Measurements from ENCODE around the gene SCNM1.

SCNM1 gene, protein sequence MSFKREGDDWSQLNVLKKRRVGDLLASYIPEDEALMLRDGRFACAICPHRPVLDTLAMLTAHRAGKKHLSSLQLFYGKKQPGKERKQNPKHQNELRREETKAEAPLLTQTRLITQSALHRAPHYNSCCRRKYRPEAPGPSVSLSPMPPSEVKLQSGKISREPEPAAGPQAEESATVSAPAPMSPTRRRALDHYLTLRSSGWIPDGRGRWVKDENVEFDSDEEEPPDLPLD
- total RNA-seq: 24.6 to 28.1 reads per million in 2 donors

DNA sequence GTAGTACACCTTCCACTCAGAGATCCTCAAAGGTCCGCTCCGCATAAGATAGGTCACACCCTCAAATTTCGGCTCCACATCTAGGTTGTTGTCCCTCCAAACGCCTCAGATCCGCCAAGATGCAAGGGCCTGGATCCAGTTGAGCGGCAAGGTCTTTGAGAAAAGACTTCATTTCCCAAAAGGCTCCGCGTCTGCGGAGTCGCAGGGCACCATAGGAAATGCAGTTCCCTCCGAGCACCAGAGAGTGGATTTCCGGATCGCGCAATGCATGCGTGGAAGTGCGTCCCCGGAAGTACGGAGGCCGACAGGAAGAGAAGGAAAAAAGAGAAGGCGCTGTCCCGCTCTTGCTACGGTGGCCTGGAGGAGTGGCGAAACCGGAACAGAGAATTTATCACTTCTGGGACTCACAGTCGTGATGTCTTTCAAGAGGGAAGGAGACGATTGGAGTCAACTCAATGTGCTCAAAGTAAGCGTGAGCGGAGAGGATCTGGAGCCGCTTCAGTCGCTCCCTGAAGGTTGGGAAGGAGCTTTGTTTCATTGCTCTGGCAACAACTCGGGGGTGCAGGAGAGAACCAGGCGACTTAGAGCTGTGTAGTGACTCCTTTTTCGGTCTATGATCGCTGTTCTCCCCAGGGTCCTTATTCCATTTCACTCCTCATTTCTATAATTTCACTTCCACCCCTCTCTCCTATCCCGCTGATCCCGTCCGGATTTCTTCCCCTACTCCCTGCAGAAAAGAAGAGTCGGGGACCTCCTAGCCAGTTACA, at the start of gene SCNM1, which contains the start of gene LYSMD1:
TSS of gene SCNM1 (plus strand) at position 407 of the 767 bp plus-strand sequence. CDS start at position 416, 9 bp downstream.
TSS of gene LYSMD1 (minus strand) at position 165 of the 767 bp plus-strand sequence. CDS start 644 bp downstream, outside the sequence.
- peak; percentile 85 to 100 (median 94) for DNase-seq

DNA sequence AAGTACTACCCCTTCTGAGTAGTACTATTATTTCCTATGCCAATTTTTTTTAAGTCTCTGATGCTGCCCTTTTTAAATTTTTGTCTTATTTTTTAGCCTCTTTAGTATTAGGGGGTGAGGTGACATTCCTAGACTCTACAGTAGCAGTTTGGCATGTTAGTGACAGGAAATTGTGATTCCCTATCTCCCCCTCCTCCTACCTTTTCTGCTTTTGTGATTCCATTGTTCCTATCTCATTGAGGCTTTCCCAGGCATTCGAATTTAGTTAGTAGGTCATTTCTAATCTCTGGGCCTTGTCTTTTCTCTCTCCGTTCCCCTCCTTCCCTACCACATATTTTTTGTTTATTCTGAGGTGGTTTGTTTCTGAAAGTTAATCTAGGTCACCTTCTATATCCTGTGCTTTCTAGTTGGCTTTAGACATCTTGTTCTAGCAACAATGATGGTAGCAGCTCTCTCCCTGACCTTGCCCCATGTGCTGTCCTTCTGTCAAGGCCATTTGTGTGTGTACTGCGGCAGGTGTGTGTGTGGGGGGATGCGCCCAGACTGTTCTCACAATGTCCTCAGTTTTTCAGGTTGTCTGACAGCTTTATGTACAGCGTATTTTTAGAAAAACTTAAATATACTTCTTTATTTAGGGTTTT, 41.1 kb upstream of the SCNM1 start:
- no peak for DNase-seq

DNA sequence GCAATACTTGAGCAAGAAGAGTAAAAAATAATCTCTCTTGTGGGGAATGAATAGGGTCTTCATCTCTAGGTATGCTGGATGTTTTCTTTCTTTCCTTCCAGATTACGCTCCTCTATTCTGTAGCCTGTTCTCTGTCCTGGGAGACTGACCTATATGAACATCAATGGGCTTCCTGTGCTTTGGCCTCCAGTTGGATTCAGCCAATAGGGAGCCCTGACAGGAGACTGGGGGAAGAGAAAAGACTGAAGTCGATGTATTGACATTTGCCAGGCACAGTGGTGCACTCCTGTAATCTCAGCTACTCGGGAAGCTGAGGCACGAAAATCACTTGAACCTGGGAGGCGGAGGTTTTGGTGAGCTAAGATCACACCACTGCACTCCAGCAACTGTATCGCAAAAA, 37.1 kb upstream of the SCNM1 start:
- DNase-seq: no peak

DNA sequence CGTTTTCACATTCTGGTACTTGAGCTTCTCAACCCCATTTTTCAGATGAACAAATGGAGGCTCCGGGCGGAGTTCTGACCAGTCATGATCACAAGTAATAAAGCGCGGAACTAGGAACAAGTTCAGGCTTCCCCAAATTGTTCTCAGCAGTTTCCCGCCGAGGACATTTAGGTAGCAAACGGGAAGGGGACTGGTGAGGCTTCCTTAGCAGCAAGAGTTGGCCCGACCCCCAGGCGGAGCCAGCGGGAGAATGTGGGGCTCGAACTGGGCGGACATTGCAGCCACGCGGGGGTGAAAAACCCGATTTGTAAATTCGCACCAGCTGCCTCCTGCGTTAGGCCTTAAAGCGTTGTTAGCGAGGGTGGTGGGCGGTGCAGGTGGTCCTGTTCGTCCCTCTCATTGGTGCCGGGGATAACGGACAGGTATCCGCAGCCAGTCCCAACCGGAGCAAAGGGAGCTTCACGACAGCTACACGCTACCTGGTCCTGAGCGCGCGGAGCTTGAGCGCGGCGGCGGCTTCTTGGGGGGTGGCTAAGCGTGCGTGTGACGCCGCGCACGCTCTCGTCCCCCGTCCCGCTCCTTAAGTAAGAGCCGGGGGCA, 34.9 kb upstream of the SCNM1 start:
- peak; percentile 39 to 84 (median 56) for DNase-seq

DNA sequence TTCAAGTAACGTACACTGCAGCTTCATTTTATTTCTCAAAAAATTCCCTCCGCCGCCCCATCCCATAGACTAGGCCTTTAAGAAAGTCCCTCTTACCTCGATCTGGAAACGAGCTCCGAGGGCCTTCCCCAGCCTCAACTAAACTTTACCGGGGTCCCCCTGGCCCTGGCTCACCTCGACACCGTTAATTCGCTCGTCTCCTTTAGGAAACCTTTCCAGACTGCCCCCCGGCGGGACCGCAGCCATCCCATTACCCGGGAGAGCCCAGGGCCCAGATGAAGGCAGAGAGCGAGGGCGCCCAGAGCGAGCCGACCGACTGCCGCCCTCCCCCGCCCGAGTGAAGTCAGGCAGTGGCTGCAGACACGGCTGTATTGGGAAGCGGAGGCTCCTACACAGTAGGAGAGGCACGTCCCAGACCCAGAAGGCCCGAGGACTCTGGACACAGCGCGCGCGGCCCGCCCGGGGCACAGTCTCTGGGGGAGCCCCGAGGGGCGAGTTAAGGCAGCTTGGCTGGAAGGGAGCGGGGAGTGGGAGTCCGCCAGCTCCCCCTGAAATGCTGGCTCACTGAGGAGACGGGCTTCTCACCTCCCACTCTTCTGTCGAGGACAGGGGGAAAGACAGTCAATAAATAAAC, 34.1 kb upstream of the SCNM1 start:
- no peak for DNase-seq

DNA sequence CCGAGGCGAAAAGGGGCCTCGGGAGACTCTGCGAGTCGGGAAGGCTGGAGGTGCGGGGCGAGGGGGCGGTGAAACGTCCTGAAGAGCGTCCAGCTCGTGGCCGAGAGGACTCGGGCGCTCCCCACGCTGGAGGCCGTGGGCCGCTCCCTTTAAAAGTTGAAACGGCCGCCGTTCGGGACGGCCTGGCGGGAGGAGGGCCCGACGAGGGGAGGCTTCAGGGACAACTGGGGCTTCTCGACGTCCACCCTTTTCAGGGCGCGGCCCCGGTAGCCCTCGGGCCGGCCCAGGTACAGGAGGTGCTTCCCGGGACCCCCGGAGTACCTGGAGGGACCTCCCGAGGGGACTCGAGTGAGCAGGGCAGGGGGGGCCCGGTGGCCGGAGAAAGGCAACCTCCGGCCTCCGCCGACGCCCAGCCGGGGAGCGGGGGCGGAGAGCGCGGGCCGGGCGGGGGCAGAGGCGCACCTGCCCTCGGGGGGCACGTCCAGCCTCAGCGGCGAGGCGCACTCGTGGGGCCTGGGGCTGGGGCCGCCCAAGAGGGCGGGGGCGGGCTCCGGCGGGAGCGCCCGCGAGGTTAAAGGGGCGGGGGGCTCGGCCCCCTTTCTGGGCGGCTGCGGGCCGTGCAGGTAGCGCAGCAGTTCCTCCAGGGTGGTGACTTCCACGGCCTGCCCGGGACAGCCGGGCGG, 33.5 kb upstream of the SCNM1 start:
- DNase-seq: no peak

DNA sequence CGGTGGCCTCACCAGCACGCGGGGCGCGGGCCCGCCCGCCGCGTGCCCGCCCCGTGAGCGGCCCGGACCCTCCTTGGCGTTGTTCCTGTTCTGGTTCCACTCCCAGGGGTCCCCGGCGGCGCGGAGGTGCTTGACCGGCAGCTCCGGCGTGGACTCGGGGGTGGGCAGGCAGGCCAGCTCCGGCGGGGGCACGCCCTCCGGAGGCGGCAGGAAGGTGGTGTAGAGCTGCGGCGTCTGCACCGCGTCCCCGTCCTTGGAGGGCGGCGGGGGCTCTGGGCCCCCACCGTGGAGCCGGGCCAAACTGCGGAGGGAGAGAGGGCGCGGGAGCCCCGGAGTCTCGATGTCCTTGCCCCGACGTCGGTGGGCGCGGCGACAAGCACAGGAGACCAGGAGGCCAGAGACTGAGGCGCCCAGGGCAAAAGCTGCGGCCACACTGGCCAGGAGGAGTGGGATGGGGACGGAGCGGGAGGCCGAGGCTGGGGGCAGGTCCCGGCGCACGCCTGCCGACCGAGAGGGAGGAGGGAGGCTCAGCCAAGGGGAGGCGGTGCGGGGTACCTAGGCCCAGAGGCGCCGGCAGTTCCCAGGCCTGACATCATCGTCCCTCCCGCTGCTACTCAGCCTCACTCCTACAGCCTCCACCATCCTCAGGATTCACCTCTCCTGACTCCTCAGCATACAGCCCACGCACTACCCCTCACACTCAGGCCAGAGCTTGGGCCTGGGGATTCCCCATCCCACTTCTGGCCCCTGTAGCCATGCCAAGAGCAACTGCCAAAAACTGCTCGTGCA, 32.7 kb upstream of the SCNM1 start:
- DNase-seq: no peak

DNA sequence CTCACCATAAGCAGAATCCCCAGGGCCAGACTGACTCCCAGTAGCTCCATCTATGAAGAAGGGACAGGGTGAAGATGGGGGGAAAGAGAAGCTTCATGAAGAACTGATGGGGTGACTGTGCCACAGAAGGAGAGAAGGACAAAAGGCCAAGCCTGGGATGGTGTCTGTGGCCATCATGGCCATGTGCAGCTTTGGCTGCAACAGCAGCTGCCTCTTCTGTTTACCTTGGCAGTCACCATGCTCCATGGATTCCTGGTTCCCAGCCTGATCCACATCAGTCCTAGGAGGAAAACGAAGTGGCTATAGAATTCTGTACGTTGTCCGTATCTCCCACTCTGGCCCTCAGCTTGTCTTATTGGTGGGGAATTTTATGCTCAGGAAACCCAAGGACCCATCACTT, 31.5 kb upstream of the SCNM1 start:
- DNase-seq: no peak

DNA sequence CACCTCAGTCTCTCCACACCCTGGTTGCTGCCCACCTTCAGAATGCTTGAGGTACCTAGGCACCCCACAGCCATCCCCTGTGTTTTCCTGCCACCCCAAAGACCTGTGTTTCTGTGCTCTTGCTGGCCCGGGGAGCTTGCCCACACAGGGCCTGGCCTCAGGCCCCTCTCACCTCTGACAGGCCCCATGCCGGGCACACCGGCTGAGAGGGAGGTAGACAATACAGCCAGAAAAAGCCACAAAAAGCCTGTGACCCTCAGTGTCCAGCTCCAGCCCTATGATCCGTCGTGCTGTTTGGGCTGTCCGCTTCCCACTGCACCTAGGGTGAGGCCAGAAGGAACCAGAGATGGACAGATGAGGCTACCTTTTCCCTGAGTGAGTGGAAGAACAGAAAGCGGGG, 31.0 kb upstream of the SCNM1 start:
- no peak for DNase-seq

DNA sequence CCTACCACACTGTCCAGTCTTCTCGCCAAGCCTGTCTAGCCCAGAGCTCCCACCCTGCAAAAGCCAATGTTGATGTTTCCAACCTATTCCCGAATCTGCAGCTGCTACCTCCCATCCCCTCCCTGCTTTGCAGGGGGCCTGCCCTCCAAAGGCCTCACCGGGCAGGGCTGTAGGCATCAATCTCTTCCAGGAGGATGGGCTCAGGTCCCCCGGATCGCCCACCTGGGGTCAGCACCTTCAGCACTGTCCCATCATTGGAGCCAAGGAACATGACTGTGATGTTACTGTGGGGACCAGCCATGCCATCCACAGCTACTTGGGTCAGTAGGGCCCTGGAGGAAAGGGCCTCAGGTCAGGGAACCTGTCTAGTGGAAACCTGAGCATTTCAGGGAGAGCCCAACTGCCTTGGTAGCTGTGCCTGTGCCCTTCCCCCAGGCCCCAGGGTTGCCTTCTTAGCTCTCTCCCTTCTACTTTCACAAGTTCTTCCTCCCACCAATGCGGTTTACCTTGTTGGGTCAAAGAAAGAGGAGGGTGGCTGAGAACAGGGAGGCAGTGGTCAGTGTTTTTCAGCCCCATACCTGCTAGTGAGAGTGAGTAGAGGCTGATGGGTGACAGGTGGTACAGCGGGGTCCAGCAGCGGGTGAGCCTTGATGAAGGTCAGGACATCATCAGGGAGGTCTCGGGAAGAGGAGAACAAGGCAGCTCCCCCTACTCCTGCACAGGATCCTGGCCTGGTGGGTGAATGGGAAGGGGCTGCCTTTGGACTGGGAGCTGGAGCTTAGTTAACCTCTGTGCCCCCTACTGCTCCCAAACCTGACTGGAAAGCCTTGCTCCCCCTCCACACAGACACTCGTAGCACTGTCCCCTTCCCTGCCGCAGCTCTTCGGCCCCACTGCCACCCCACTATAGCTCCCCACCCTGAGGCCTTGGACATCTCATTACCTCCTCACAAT, 30.2 kb upstream of the SCNM1 start:
- DNase-seq: no peak

DNA sequence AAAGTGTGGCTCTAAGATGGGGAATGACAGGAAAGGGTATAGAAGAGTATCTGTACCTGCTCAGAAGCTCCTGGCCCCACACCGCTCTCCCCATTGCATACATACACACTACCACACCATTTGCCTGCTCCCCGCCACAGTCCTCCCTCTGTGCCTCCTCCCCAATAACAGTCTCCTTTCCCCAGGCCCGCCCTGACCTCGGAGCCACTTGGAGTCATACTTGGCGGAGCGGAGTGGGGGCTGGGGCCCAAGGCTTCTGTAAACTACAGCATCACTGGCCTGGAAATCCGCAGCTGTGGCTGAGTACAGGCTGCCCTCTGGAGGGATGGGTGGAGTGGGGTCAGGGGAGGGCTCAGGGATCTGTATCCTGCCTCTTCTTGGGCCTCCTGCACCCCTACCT, 28.2 kb upstream of the SCNM1 start:
- DNase-seq: no peak

DNA sequence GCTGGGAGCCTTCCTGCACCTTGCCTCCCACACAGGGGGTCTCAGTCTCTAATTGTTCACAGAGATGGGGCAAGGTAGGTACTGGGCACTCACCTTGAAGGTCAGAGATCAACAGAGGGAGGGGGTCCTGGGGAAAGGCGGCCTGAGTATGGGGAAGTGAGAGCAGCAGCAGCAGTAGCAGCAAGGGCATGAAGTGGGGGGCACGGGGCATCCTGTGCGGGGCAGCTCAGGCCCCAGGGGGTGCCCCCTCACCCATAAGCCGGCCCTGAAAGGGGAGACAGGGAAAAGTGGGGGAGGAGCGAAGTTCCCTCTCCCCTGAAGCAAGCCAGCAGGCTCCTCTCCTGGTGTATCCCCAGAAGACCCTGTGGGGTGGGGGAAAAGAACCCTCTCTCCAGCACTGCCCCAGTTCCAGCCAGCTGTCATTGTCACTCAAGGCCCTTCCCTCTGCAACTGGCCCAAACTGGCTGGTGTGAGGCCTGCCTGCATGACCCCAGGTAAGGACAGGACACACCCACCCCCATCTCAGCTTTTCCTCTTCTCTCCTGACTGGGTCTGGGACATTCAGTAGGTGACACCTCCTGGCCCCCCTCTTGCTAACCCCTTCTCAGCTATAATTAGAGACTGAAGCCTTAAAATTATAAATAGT, 23.4 kb upstream of the SCNM1 start:
- no peak for DNase-seq

DNA sequence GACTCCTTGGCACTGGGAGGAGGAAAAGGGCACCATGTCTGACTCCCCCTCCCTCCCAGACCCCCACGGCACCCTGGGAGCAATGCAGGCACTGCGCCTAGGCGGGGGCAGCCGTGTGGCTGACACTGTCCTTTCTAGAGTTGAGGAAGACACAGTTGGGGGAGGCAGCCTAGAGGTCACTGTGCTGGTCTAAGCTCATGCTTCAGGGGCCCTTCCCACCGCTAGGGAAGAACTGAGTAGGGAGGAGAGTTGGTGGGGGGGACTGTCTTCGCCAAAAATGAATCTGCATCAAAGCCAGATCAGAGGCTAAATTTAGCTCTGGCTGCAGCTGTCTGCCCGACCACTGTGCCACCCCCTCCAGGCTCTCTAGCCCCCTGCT, 22.9 kb upstream of the SCNM1 start:
- DNase-seq: no peak

DNA sequence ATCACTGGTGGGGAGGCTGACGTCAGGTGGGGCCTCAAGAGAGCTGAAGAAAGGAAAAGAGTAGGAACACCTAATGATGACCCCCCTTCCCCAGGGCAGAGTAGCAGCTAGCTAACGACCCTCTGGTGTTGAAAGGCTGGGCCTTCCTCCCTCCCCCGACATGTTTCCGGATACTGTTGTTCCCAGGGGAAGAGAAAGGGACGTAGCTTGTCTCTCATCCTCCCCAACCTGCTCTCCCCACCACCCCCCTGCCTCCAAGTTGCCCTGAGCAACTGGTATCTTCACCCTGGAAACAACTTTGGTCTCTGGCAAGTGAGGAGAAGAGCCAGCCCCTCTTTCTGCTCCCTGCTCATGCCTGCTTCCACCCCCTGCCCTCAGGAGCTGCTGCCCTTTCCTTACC, 22.0 kb upstream of the SCNM1 start:
- no peak for DNase-seq

DNA sequence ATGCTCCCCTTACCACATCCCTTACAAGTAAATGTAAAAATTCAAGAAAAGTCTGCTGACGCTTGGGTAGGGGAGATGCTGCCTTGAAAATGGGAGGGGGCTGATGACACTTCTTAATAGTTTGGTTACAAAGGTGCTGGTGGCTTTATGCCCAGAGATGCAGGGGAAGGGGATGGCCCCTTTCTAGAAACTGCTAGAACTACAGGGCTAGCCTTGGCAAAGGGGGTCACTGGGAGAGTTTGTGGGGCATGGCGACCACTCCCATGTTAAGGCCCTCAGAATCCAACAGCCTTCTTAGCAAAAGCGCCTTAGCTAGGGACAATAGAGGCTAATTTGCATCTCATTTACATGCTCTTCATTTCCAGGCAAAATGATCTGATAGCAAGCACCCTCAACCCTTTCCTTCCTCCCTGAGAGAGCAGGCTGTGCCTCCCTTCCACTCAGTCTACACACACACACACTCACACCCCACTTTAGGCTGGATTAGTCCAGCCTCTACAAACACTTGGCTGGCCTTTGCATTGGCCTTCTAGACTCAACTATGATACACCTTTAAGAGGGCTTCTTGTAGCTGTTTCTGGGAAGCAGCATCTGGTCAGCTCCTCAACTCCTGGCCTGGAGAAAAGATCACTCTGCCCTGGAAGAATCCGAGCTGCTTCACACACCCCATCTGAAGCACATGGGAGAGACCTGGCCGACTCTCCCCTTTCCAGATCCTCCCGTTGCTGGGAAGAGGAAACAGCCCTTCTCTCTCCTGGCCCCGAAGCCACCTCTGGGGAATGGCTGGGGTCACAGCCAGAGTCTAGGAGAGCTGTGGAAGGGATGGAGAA, 21.3 kb upstream of the SCNM1 start:
- DNase-seq: no peak

DNA sequence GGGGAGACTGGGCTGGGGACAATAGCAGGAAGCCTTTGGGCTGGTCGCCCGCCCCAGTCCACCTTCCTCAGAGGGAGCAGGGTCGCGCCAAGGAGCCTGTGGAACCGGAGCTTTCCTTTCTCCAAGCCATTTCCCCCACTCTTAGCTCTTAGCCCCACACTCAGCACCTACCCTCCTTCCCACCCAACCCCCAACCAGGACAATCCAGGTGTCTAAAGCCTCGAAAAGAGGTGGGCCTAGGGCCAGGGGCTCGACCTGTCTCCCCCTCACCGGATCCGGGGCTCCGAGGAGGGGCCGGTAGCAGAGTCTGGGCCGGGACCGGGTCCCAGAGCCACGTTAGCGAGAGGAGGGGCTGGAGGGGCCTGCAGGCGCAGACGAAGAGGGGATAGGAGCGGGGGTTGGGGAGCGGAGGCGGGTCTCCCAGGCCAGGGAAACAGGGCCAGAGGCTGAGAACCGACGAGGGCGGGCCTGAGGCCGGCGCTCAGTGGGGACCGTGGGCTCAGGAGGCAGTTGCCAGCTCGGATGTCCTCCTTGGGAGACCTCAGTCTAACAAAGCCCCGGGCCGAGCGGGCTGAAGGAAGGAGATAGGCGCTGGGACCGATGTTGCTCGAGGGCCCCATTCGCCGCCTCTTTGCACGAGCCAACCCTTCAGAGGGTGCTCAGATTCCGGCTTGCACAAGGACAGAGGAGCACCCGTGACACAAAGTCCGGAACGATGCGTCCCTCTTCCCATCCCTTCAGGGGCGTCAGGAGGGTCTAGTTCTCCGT, 20.5 kb upstream of the SCNM1 start:
- DNase-seq: peak in 1 of 5 experiments; percentile 32

DNA sequence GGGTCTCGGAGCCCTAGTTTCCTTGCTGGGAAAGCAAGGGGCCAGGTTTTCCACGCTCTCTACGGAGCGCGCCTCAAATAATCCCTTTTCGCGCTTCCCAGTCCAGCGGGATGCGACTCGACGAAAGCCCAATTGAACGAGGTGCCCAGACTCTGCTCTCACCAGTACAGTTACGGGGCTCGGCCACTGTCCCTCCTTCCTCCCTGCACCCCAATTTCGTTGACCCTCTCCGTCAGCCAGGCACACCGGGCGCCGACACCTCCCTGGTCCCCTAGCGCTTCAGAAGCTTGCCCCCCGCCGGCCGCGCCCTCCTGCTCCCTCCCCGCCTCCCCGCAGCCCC, 19.9 kb upstream of the SCNM1 start:
- no peak for DNase-seq

All from T-helper 2 cell (primary cell).